Tongue (tissue), 2 donors: ENCODE data around the gene NVL. TPM values are rescaled to one million over a fixed set of nuclear protein-coding genes. Genes with fewer than 3 reads are reported as not detected.
A peak's percentile ranks its signal among the peaks of the same experiment; 100 is the strongest.

Experiments
- DNase-seq: peaks from one replicate; pipeline ENCODE4 v3.0.0-alpha.2; 2015
- total RNA-seq: library from RNA; depleted of rRNA; stranded (reverse); fragments of >200 nt; gene quantifications from one replicate; pipeline ENCODE4 v1.2.3, GENCODE V29; 2014

NVL gene
- total RNA-seq, 1 donor from 2014 or later, result 48.3 TPM

DNA sequence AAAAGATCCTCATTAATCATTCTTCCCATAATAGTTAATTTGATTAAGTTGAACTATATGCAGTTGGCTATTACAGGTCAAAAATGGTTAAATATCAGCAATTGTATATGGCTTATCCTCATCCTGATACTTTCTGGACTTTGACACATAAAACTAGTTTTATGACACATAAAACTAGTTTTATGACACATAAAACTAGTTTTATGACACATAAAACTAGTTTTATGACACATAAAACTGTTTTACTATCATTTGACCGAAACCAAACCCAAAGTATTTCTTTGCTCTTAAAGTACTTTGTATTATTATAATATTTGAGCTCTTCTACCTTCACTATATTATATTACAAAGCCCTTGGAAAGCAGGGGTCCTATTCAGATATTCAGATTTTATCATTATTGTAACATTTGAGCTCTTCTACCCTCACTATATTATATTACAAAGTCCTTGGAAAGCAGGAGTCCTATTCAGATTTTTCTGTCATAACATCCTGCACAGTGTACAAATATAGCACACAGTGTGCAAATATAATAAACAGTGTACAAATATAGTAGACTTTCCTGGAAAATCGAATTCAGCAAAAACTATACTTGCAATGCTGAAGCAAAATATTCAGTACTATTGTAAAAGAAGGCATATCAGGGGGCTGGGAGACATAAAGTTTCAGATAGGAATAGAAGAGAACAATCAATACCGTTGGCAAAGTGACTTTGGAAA lies 53.0 kb downstream of the NVL start:
- no peak for DNase-seq

DNA sequence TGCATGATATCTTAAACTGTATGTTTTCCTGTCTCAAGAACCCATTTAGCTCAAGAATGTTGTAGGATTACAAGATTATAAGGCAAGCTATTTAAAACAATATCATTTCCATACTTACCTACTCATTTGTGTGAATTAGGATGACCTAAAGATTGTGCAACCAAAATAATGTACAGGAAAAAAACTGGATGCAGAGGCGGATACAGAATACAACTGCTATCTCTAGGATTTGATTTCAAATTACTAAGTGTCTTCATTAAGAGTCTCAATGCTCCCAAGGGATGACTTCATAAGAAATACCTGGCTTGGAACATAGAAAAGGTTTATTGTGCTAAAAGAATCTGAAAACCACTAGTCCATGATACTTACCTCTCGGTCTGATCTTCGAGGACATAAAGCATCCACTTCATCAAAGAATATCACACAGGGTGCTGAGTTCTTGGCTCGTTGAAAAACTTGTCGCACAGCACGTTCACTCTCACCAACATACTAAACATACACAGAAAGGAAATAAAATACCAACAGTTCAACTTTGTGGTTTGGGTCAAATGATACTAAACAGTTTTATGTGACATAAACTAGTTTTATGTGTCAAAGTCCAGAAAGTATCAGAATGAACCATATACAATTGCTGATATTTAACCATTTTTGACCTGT lies 54.9 kb downstream of the NVL start:
- DNase-seq, result no peak

DNA sequence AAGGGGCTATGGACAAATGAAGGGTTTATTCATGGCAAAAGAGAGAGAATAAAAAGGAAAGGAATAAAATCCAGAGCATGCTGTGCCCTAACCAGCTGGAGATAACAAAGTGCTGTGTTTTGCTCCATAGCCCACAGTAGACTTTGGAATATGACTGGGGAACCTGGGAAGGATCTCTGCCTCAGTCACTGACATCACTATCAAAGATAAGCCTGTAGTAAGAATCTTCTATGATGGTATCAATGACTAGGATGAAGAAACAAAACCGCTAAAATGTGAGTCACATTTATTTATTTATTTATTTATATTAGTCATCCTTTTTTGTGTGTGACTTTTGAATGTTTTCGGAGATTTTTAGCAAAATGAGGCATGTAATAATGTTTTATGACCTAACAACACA lies 56.3 kb downstream of the NVL start:
- DNase-seq, result no peak

DNA sequence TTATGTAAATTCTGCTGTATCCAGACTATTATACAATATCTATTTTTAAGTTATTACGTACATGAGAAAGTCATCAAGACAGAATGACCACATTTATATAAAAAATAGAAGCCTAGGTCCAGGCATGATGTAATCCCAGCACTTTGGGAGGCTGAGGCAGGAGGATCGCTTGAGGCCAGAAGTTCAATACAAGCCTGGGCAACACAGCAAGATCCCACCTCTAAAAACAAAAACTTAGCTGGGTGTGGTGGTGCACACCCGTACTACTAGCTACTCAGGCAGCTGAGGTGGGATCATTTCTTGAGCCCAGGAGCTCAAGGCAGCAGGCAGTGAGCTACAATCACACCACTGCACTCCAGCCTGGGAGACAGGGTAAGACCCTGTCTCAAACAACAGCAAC lies 58.9 kb downstream of the NVL start:
- no peak for DNase-seq

DNA sequence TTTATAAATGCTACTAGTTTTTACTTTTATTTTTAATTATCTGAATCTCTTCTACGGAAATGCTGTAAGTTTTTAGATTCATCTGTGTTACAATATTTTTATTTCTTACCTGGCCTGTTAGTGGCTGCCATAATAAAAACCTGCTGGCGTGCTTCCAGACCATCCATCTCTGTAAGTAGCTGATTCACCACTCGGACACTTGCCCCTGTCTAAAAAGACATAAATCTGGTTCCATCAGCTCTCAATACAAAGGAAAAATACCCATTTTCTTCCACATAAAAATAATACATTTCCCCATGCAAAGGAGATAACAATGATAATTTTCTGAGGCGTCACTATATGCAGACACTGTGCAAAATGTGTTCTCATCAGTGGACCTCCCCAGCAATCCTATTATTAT lies 62.0 kb downstream of the NVL start:
- DNase-seq, result no peak

GRCh38 chr1:224266915-224267856 lies 62.8 kb downstream of the NVL start:
- DNase-seq, result no peak

DNA sequence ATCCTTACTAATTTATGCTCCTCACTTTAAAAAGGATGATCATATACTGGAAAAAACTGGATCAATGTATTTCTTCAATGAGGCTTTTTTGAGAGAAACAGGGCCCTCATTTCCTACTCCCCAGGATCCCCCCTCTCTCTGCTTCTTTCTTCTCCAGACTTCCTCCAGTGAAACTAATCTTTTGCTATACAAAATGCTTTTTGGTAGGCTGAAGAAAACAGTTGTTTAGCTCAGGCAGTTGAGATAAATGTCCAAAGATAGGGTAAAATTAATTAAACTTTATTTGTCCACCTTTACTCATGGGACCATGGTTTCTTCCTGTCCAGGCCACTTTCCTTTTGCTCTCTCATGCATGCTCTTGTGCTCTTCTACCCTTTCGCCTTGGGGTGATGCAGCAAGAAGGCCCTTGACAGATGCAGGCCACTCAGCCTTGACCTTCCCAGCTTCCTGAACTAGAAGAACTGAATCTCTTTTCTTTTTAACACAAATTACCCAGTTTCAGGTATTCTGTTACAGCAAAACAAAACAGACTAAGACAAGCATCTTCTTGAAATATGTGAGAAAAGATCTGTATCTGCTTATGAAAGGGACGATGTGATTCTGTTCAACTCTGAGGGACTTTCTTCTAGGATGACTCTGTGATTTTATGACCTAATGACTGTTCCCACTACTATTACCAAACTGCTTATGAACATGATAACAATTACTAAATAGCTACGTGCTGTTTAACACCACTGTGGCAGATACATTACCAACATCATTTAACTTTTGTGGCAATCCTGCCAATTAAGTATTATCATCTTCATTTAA lies 63.7 kb downstream of the NVL start:
- no peak for DNase-seq

- no peak for DNase-seq
These were observed 65.7 kb downstream of the NVL start for GRCh38 chr1:224264321-224264720.

GRCh38 chr1:224262373-224263054 lies 67.5 kb downstream of the NVL start:
- DNase-seq, result no peak

DNA sequence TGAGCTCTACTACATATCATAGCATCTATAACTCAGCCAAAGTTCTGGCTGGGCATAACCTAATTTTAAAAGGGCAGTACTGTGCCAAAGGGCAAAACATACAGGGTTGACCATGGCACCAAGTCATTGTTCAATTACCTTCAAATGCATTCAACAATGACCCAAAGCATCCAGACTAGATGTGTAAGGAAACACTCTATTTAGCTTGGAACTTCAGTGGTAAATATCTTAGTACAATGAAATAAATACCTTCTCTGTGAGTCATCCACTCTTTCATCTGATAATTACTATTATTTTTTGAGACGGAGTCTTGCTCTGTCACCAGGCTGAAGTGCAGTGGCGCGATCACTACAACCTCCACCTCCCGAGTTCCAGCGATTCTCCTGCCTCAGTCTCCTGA lies 70.0 kb downstream of the NVL start:
- no peak for DNase-seq

- DNase-seq, result no peak
These were observed 71.6 kb downstream of the NVL start for GRCh38 chr1:224258351-224258750.

DNA sequence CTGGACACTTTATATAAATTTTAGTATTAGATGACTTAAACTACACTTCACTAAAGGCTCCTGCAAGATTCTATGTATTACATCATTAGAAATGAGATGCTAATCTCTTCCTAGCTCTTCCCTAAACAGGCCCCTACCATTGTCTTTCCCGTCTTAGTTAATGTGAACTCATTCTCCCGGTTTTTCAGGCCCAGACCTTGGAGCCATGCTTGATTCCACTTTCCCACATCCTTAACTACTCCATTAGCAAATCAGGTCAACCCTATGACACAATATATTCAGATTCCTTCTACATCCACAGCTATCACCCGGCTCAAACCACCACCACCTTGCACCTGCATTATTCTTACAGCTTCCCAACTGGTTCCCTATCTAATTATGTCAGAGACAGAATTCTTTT lies 73.3 kb downstream of the NVL start:
- DNase-seq, result no peak

GRCh38 chr1:224253721-224254120 lies 76.3 kb downstream of the NVL start:
- no peak for DNase-seq

GRCh38 chr1:224252479-224252878 lies 77.5 kb downstream of the NVL start:
- DNase-seq, result no peak

DNA sequence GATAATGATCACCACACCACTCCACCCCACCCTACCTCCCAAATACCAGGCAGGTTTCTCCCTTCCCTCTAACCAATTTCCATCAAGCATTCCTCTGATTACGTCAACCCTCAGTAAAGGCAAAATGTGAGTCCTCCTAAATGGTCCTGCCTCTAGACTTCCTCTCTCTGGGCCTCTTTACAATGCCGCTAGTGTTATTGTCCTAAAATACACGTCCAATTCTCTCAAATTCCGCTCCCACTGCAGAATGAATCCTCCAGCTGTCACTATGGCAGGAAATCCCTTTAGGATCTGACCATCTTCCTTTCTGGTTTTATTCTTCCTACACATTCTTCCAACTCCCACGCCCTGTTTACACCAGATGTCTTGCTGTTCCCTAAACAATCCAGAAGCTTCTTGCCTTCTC lies 78.2 kb downstream of the NVL start:
- no peak for DNase-seq

GRCh38 chr1:224245188-224245587 lies 84.8 kb downstream of the NVL start:
- peak; percentile 21 for DNase-seq

GRCh38 chr1:224238756-224239155 lies 91.2 kb downstream of the NVL start:
- no peak for DNase-seq

GRCh38 chr1:224238212-224238611 lies 91.8 kb downstream of the NVL start:
- no peak for DNase-seq

DNA sequence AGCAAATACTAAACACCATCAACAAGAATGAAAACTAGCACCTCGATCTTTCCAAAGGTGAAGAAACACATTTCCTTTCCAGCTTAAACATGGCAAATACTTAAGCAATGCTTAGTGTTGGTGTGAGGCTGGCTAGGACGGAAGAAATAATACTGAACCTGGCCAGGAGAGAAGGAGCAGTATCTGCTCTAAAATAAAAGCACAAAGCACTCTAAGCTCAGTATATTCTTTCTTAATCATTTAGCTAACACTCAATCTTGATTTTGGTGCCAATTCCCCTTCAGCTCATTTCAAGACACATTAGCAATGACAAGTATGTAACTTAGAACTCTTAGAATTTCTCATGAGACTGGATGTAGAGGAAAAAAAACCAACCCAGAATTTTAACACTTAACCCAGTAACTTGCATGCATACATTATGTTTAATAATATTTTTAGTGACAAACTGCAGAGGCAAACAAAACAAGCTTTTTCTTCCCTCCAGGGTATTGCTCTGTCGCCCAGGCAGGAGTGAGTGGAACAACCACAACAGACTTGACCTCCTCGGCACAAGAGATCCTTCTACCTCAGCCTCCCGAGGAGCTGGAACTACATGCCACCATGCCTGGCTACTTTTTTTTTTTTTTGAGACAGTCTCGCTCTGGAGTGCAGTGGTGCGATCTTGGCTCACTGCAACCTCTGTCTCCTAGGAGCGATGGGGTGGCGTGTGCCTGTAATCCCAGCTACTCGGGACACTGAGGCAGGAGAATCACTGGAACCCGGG lies 92.7 kb downstream of the NVL start:
- DNase-seq, result no peak

- no peak for DNase-seq
These were observed 94.0 kb downstream of the NVL start for GRCh38 chr1:224235813-224236493.
